Amniotic epithelial cell (primary cell): ENCODE data around the gene TTC24.
A peak's percentile ranks its signal among the peaks of the same experiment; 100 is the strongest.
"Not testable (repeated sequence)": the region's sequence is repeated elsewhere in the genome, so short reads cannot be mapped to it uniquely, and the experiment has no call there.

ENCODE experiments used
- DNase-seq: peaks from one replicate; pipeline ENCODE4 v3.0.0-alpha.2; 2010; ENCODE audit warnings: low read depth

TTC24 gene

GRCh38 chr1:156587927-156588326, 8.4 kb downstream of the TTC24 start:
- not testable (repeated sequence) for DNase-seq

GRCh38 chr1:156589546-156589945, 10.0 kb downstream of the TTC24 start:
- no peak for DNase-seq

- no peak for DNase-seq
Observed at GRCh38 chr1:156590326-156591180, 11.0 kb downstream of the TTC24 start.

- no peak for DNase-seq
Observed at GRCh38 chr1:156591181-156591431, 11.6 kb downstream of the TTC24 start.

GRCh38 chr1:156591432-156592157, 12.1 kb downstream of the TTC24 start, which contains the start of gene NAXE:
NAXE (plus strand) TSS chr1:156591776; CDS start chr1:156591805, 29 bp downstream.
- DNase-seq, result peak; percentile 55

- DNase-seq, result peak; percentile 72
Observed at GRCh38 chr1:156592158-156592909, 12.8 kb downstream of the TTC24 start.

GRCh38 chr1:156592910-156593660, 13.6 kb downstream of the TTC24 start:
- DNase-seq, result no peak

- DNase-seq, result no peak
Observed at GRCh38 chr1:156593661-156593989, 14.1 kb downstream of the TTC24 start.

GRCh38 chr1:156594190-156594589, 14.7 kb downstream of the TTC24 start:
- DNase-seq, result no peak

- no peak for DNase-seq
Observed at GRCh38 chr1:156595016-156595415, 15.5 kb downstream of the TTC24 start.

GRCh38 chr1:156596426-156596825, 16.9 kb downstream of the TTC24 start:
- no peak for DNase-seq

GRCh38 chr1:156598125-156598524, 18.6 kb downstream of the TTC24 start:
- no peak for DNase-seq

GRCh38 chr1:156598731-156599432, 19.4 kb downstream of the TTC24 start:
- DNase-seq, result no peak

- DNase-seq, result no peak
Observed at GRCh38 chr1:156599811-156600210, 20.3 kb downstream of the TTC24 start.

- DNase-seq, result peak; percentile 46
Observed at GRCh38 chr1:156600733-156601121, 21.2 kb downstream of the TTC24 start.

GRCh38 chr1:156601122-156601830, 21.8 kb downstream of the TTC24 start, which contains the start of gene GPATCH4:
GPATCH4 (minus strand) TSS chr1:156601479.
- DNase-seq, result peak; percentile 86

GRCh38 chr1:156601892-156602291, 22.4 kb downstream of the TTC24 start:
- no peak for DNase-seq

- no peak for DNase-seq
Observed at GRCh38 chr1:156602557-156602993, 23.1 kb downstream of the TTC24 start.

- not testable (repeated sequence) for DNase-seq
Observed at GRCh38 chr1:156607344-156607743, 27.8 kb downstream of the TTC24 start.

- DNase-seq, result peak; percentile 71
Observed at GRCh38 chr1:156608036-156608674, 28.6 kb downstream of the TTC24 start.
